HCT116 (cell line): ENCODE data around the gene MAPKAPK3. TPM values are rescaled to one million over a fixed set of nuclear protein-coding genes. Genes with fewer than 3 reads are reported as not detected.

ENCODE experiments used
- ATAC-seq: fragments of 200-7000 bp; cut with Tn5 transposase; 2 replicates; pipeline ENCODE4 v1.9.1; 2020; ENCODE audit warnings: mild to moderate bottlenecking, moderate library complexity
- BruUV-seq: library from RNA; stranded (reverse); fragments of 400-500 nt; replicated peaks from 2 replicates; lab custom pipeline; 2021; lab: Mats Ljungman, UMichigan
- CTCF ChIA-PET: fragments of 300-600 bp; sonication (Branson Sonifier 250); formaldehyde crosslinking; loops from one replicate; lab custom pipeline; 2021; ENCODE audit warnings: antibody characterized with exemption; lab: Charles Lee
- POLR2A ChIA-PET: fragments of 300-600, 350-600 bp; sonication (Branson Sonifier 250); formaldehyde crosslinking; loops from one replicate; lab custom pipeline; 2021; ENCODE audit warnings: antibody characterized with exemption; lab: Charles Lee
- RAD21 ChIA-PET, 2 experiments: fragments of 300-600 bp; sonication (Branson Sonifier 250); formaldehyde crosslinking; loops; one replicate each; lab custom pipeline; 2023; ENCODE audit warnings: low total read pairs in 2 of 2; ENCODE audit not compliant: uncharacterized antibody in 2 of 2, unreplicated experiment in 2 of 2, low non-redundant PET in 1 of 2; lab: Charles Lee
- DNase-seq: peaks from one replicate; pipeline ENCODE4 v3.0.0-alpha.2; 2010; ENCODE audit warnings: low read depth, low spot score
- H2AFZ ChIP-seq: fragments of 200-600 bp; shearing (Covaris generic), sonication (generic); 2 replicates; pipeline ENCODE4 v1.6.1; 2017; ENCODE audit warnings: low read depth, mixed run types, mixed read lengths, antibody characterized with exemption, low read length; ENCODE audit not compliant: poor library complexity, severe bottlenecking
- H3K27ac ChIP-seq: 2 replicates; pipeline ENCODE4 v1.5.1; 2012; ENCODE audit warnings: low read depth, low read length
- H3K27me3 ChIP-seq: fragments of 200-600 bp; sonication (generic); 2 replicates; pipeline ENCODE4 v1.6.1; 2016; ENCODE audit warnings: mixed run types, low read length, mixed read lengths; ENCODE audit not compliant: insufficient read depth
- H3K36me3 ChIP-seq, 2 experiments: fragments of 200-500 bp in 1 of 2; fragments of 200-600 bp in 1 of 2; sonication (Bioruptor generic) in 1 of 2; sonication (generic) in 1 of 2; 2 replicates each; pipeline versions ENCODE4 v1.5.1 to v1.6.1; 2014 to 2016; ENCODE audit warnings: low read length in 2 of 2, inconsistent platforms in 1 of 2, mixed read lengths in 1 of 2, mixed run types in 1 of 2; ENCODE audit not compliant: insufficient read depth in 2 of 2, control insufficient read depth in 1 of 2
- H3K4me1 ChIP-seq, 2 experiments: fragments of 200-600 bp in 1 of 2; sonication (generic) in 1 of 2; 2 replicates each; pipeline versions ENCODE4 v1.5.1 to v1.6.1; 2012 to 2017; ENCODE audit warnings: low read length in 2 of 2, inconsistent platforms in 1 of 2, mild to moderate bottlenecking in 1 of 2, mixed read lengths in 1 of 2, mixed run types in 1 of 2, moderate library complexity in 1 of 2; ENCODE audit not compliant: insufficient read depth in 2 of 2, control insufficient read depth in 1 of 2
- H3K4me2 ChIP-seq: fragments of 200-600 bp; sonication (generic); 2 replicates; pipeline ENCODE4 v1.6.1; 2017; ENCODE audit warnings: mixed run types, low read length, mixed read lengths
- H3K4me3 ChIP-seq, 2 experiments: fragments of 200-600 bp in 1 of 2; sonication (generic) in 1 of 2; replicated peaks in 1 of 2; 2 replicates each; pipeline ENCODE4 v1.5.1; 2011 to 2016; ENCODE audit warnings: low read length in 2 of 2, control low read depth in 1 of 2, low read depth in 1 of 2, mild to moderate bottlenecking in 1 of 2, mixed read lengths in 1 of 2, mixed run types in 1 of 2
- H3K79me2 ChIP-seq: fragments of 200-600 bp; sonication (generic); 2 replicates; pipeline ENCODE4 v1.6.1; 2017; ENCODE audit warnings: mild to moderate bottlenecking, mixed run types, low read length, moderate library complexity, mixed read lengths; ENCODE audit not compliant: insufficient read depth
- H3K9ac ChIP-seq: fragments of 200-600 bp; sonication (generic); 2 replicates; pipeline ENCODE4 v1.6.1; 2016; ENCODE audit warnings: low read length, mixed read lengths
- H3K9me2 ChIP-seq: fragments of 200-600 bp; sonication (generic), shearing (Covaris generic); 2 replicates; pipeline ENCODE4 v1.6.1; 2017; ENCODE audit warnings: mixed run types, mild to moderate bottlenecking, moderate library complexity; ENCODE audit not compliant: insufficient read depth
- H3K9me3 ChIP-seq, 2 experiments: fragments of 200-500 bp in 1 of 2; fragments of 200-600 bp in 1 of 2; sonication (Bioruptor generic) in 1 of 2; sonication (generic) in 1 of 2; 2 replicates each; pipeline ENCODE4 v1.6.1; 2014 to 2017; ENCODE audit warnings: low read length in 2 of 2, mixed read lengths in 2 of 2, inconsistent platforms in 1 of 2, low read depth in 1 of 2, mild to moderate bottlenecking in 1 of 2, mixed run types in 1 of 2, moderate library complexity in 1 of 2; ENCODE audit not compliant: control insufficient read depth in 1 of 2, insufficient read depth in 1 of 2
- H4K20me1 ChIP-seq: fragments of 200-600 bp; sonication (generic), shearing (Covaris generic); 2 replicates; pipeline ENCODE4 v1.6.1; 2017; ENCODE audit warnings: mixed run types, mild to moderate bottlenecking, moderate library complexity; ENCODE audit not compliant: insufficient read depth
- ATF3 ChIP-seq: IDR thresholded peaks from 2 replicates; pipeline ENCODE4 v1.6.1; 2012
- CEBPB ChIP-seq: IDR thresholded peaks from 2 replicates; pipeline ENCODE4 v1.6.1; 2012; ENCODE audit warnings: low read depth
- CTCF ChIP-seq, 3 experiments: fragments of 200-600 bp in 1 of 3; sonication (generic) in 1 of 3; IDR thresholded peaks in 2 of 3; conservative IDR thresholded peaks in 1 of 3; 2 replicates each; pipeline ENCODE4 v1.5.1; 2012 to 2017; ENCODE audit warnings: low read depth in 2 of 3, low read length in 2 of 3, antibody characterized with exemption in 1 of 3, borderline replicate concordance in 1 of 3, control low read depth in 1 of 3, mild to moderate bottlenecking in 1 of 3, mixed read lengths in 1 of 3, mixed run types in 1 of 3, moderate library complexity in 1 of 3; ENCODE audit not compliant: insufficient read depth in 1 of 3
- EZH2 ChIP-seq: fragments of 200-600 bp; sonication (generic); IDR thresholded peaks from 2 replicates; pipeline ENCODE4 v1.6.1; 2017; ENCODE audit warnings: antibody characterized with exemption, mixed run types
- FOSL1 ChIP-seq: IDR thresholded peaks from 2 replicates; pipeline ENCODE4 v1.6.1; 2012; ENCODE audit warnings: low read depth
- JUND ChIP-seq: IDR thresholded peaks from 2 replicates; pipeline ENCODE4 v1.6.1; 2012
- POLR2A ChIP-seq: IDR thresholded peaks from 2 replicates; pipeline ENCODE4 v1.7.0; 2011; ENCODE audit warnings: borderline replicate concordance; ENCODE audit not compliant: insufficient read depth, insufficient read length; ENCODE audit errors: extremely low read depth
- REST ChIP-seq: IDR thresholded peaks from 2 replicates; pipeline ENCODE4 v1.6.1; 2012; ENCODE audit warnings: low read depth
- SP1 ChIP-seq: IDR thresholded peaks from 2 replicates; pipeline ENCODE4 v1.6.1; 2012; ENCODE audit warnings: low read depth
- SRF ChIP-seq: IDR thresholded peaks from 2 replicates; pipeline ENCODE4 v1.6.1; 2012; ENCODE audit warnings: low read depth
- ZBTB33 ChIP-seq: IDR thresholded peaks from 2 replicates; pipeline ENCODE4 v1.6.1; 2011; ENCODE audit warnings: mild to moderate bottlenecking, low read length, moderate library complexity; ENCODE audit not compliant: insufficient replicate concordance; ENCODE audit errors: extremely low read depth
- ZFX ChIP-seq: fragments of 450-650 bp; IDR thresholded peaks from 2 replicates; pipeline ENCODE4 v1.6.1; 2017
- intact Hi-C: fragments of 100-400 bp; cut with micrococcal nuclease; formaldehyde crosslinking; loops from 2 replicates; pipeline ENCODE4 v1.10.0; 2022
- total RNA-seq: library from RNA; stranded (reverse); gene quantifications from one replicate; pipeline ENCODE4 v1.2.1, GENCODE V29; 2021; ENCODE audit not compliant: unreplicated experiment

Gene MAPKAPK3
- total RNA-seq, 1 experiment from 2014 or later = 87.3 TPM

- Histone ChIP-seq H3K4me1 (peaks cover 37 to 40% of the 10 kb centered on the region in 2 experiments), H3K27me3 (no peaks in the 10 kb centered on the region), H3K36me3 (no peaks in the 10 kb centered on the region), H4K20me1 (no peaks in the 10 kb centered on the region), H3K9me3 (no peaks in the 10 kb centered on the region), H3K9ac (no peak overlapping the region), H2AFZ (no peak overlapping the region), H3K27ac (no peak overlapping the region), H3K79me2 (no peaks in the 10 kb centered on the region), H3K4me2 (0 out of 2 replicates have a peak overlapping the region, but pooled peaks have one; percentile 78), H3K9me2 (no peaks in the 10 kb centered on the region), H3K4me3 (no peak overlapping the region)
- ChIA-PET RAD21 (interaction anchor here in 1 of 2 experiments (1.0 kb wide), 1 partner anchor 31 kb away, joined by 3 read pairs; the partner anchor contains the start of gene HEMK1), POLR2A (no interaction called here), CTCF (no interaction called here)
- TF ChIP-seq POLR2A (no peak), SP1 (no peak), FOSL1 (no peak), ZBTB33 (no peak), CTCF (IDR thresholded peaks at IDR 0.05 in 2 of 3, conservative IDR thresholded peaks at IDR 0.05 in 1 of 3; ENCODE audit: borderline replicate concordance in 1 of 3, insufficient read depth in 1 of 3, low read depth in 2 of 3, low read length in 2 of 3) (no peak), EZH2 (no peak), ZFX (no peak), CEBPB (no peak), ATF3 (no peak), JUND (no peak), REST (no peak), SRF (no peak)
- BruUV-seq = no TSS peak
- no peak for ATAC-seq
- no peak for DNase-seq
- intact Hi-C loops = no loop called here
Observed at GRCh38 chr3:50599716-50600118, 17.2 kb upstream of the MAPKAPK3 start.
